HG02588 (cell line): ENCODE data around the gene SUSD2.
"Not testable (repeated sequence)": the region's sequence is repeated elsewhere in the genome, so short reads cannot be mapped to it uniquely, and the experiment has no call there.

ENCODE experiments used
- ATAC-seq: cut with Tn5 transposase; IDR thresholded peaks from one replicate; pipeline ENCODE4 v1.9.1; 2021; ENCODE audit warnings: mild to moderate bottlenecking, moderate library complexity; ENCODE audit not compliant: unreplicated experiment

The SUSD2 gene

GRCh38 chr22:24209687-24210086 lies 28.4 kb downstream of the SUSD2 start:
- no peak for ATAC-seq

GRCh38 chr22:24210409-24210808 lies 29.1 kb downstream of the SUSD2 start:
- ATAC-seq, result not testable (repeated sequence)

- not testable (repeated sequence) for ATAC-seq
Observed at GRCh38 chr22:24211716-24212115, 30.4 kb downstream of the SUSD2 start.

- ATAC-seq, result not testable (repeated sequence)
Observed at GRCh38 chr22:24213111-24213510, 31.8 kb downstream of the SUSD2 start.

- ATAC-seq, result no peak
Observed at GRCh38 chr22:24214467-24215285, 33.4 kb downstream of the SUSD2 start.

- ATAC-seq, result no peak
Observed at GRCh38 chr22:24216541-24217209, 35.4 kb downstream of the SUSD2 start.

DNA sequence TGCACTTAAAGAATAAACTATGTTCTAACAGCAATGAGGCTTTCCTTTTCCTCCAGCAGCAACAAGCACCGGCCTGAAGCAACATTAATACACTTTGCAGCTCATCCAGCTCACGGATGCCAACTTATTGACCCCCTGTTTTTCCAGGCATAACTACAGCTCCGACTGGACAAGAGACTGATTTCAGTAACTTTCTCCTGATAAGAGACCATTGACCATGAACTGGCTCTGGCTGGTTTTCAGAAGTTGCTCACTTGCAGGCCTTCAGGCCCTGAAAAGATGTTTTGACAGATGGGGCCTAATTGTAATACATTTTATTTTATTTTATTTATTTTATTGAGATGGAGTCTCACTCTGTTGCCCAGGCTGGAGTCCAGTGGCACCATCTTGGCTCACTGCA lies 36.1 kb downstream of the SUSD2 start:
- ATAC-seq, result no peak

DNA sequence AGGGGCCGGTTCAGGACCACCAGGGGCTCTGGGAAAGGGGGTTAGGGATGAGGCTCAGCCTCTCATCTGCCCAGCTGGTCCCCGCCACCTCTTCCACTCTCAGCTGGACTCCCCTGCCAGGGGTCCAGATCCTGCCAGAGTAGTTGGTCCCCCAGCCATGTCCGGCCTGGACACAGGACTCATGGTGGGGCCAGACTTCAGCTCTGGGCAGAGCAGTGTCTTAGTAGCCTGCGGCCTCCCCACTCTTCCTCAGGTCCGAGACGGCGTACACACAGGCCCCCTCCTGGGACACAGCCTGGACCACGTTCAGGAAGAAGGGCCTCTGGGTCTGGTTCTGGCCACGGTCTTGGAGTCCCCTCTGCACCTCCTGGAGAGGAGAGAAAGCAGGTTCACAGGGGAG lies 38.5 kb downstream of the SUSD2 start:
- ATAC-seq, result no peak

- no peak for ATAC-seq
Observed at GRCh38 chr22:24224468-24224867, 43.2 kb downstream of the SUSD2 start.

DNA sequence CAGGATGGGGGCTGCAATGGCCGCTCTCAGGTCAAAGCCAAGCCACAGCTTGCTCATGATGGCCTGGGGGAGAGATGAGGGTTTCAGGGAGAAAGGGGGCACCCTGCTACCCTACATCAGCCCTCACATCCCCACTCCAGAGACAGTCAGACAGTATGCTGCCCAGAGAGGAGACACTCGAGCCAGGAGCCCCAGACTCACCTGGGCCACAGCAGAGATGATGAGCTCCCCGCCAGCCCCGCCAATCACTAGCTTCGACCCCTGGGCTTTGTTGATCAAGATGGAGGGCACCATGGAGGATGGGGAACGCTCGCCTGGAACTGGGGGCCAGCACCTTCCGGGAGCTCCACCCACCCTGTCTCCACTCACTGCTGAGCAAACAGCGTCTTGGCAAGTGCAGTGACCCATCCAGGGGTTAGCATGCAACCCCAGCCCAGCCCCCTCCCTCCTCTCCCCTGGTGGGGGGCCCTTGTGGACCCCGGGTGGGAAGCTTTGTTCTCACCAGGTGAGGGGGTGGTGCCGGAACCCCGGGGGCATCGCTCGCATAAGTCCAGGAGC lies 43.8 kb downstream of the SUSD2 start:
- ATAC-seq, result no peak

GRCh38 chr22:24225951-24226350 lies 44.7 kb downstream of the SUSD2 start:
- no peak for ATAC-seq

- no peak for ATAC-seq
Observed at GRCh38 chr22:24230911-24231656, 49.8 kb downstream of the SUSD2 start.

GRCh38 chr22:24231706-24232105 lies 50.4 kb downstream of the SUSD2 start:
- ATAC-seq, result no peak

GRCh38 chr22:24232124-24232523 lies 50.8 kb downstream of the SUSD2 start:
- no peak for ATAC-seq

DNA sequence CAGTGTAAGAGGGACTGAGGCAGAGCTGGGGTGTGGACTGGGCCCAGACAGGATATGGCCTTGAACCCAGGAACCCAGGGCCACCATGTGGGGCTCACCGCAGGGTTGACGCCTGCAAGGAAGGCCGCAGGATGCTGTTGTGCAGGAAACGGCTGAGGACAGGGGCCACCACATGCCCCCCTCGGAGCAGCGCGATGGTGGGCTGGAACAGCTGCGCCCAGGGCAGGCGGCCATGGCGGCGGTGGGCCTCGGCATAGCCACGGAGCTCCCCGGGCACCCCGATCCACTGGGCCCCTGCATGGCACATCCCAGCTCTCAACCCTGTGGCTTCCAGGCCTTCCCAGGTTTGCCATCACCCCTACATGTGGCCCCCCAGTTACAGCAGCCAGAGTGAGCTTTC lies 51.4 kb downstream of the SUSD2 start:
- no peak for ATAC-seq

GRCh38 chr22:24233235-24233634 lies 51.9 kb downstream of the SUSD2 start:
- no peak for ATAC-seq

DNA sequence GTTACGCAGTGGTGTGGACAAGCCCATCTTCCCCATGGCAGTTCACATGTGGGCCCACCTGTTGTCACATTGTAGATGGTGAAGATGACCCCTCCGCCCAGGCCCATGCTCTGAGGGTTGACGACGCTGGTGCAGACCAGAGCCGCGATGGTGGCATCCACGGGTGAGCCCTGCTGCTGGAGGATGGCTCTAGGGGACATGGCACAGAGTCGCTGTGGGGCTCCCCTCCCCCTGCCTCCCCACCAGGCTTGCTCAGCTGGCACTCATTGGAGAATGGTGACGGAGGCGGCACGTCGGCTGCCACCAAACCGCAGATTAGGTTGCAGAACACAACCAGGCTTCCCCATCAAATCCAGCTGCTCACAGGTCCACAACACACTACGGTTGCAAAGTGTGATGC lies 52.5 kb downstream of the SUSD2 start:
- no peak for ATAC-seq

DNA sequence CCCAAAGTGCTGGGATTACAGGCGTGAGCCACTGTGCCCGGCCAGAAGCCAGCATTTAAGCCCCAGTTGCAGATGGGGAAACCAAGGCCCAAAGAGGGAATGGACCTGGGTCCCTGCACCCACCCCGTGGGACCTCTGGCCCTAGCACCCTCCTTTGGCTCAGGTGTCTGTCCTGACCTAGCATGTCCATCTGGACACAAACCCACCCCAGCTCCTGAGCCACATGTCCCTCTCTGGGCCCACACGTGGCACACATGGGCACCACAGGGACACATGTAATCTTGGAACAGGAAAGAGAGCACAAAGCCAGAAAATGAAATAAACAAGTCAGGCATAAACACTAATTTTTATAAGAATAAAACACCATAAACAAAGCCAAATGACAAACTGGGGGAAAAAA lies 54.0 kb downstream of the SUSD2 start:
- ATAC-seq, result no peak

GRCh38 chr22:24236656-24237055 lies 55.4 kb downstream of the SUSD2 start:
- no peak for ATAC-seq

- ATAC-seq, result not testable (repeated sequence)
Observed at GRCh38 chr22:24238101-24238694, 56.9 kb downstream of the SUSD2 start.
